HG03280 (cell line): ENCODE measurements around the gene ZNF345.

ENCODE experiments used
- ATAC-seq: cut with Tn5 transposase; IDR thresholded peaks from one replicate; pipeline ENCODE4 v1.9.1; 2021; ENCODE audit warnings: mild to moderate bottlenecking, moderate library complexity; ENCODE audit not compliant: unreplicated experiment

The ZNF345 gene

DNA sequence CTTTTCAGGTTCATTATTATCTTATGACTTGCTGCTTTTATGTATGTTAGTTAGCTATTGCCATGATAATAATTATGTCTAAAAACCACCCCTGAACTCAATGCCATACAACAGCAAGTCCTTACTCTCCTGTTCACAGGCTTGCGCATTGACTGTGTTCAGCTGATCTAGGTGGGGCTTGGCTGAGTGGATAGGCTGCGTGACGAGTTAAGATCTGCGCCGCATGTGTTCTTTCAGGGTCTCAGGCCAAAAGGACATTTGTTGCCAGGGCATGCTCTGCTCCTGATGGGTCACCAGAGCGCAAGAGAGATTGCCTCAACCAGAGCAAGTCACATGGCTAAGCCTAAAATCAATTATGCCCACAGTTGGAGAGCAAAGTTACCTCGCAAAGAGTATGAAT, 66.3 kb downstream of the ZNF345 start:
- no peak for ATAC-seq

DNA sequence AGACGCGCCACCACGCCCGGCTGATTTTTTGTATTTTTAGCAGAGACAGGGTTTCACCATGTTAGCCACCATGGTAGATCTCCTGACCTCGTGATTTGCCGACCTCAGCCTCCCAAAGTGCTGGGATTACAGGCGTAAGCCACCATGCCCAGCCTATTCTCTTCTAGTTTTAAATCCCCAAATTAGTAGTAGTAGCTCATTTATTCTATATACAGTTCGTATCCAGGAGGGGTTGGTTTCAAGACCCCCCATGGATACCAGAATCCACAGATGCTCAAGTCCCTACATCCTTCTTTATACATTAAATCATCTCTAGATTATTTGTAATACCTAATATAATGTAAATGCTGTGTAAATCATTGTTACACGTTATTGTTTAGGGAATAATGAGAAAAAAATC, 67.4 kb downstream of the ZNF345 start:
- no peak for ATAC-seq
